HCT116 (cell line): ENCODE measurements around the gene PDE4D. TPM values are rescaled to one million over a fixed set of nuclear protein-coding genes. Genes with fewer than 3 reads are reported as not detected.
"Not testable (repeated sequence)": the region's sequence is repeated elsewhere in the genome, so short reads cannot be mapped to it uniquely, and the experiment has no call there.

ENCODE experiments used
- ATAC-seq: fragments of 200-7000 bp; cut with Tn5 transposase; 2 replicates; pipeline ENCODE4 v1.9.1; 2020; ENCODE audit warnings: mild to moderate bottlenecking, moderate library complexity
- BruUV-seq: library from RNA; stranded (reverse); fragments of 400-500 nt; replicated peaks from 2 replicates; lab custom pipeline; 2021; lab: Mats Ljungman, UMichigan
- CTCF ChIA-PET: fragments of 300-600 bp; sonication (Branson Sonifier 250); formaldehyde crosslinking; loops from one replicate; lab custom pipeline; 2021; ENCODE audit warnings: antibody characterized with exemption; lab: Charles Lee
- POLR2A ChIA-PET: fragments of 300-600, 350-600 bp; sonication (Branson Sonifier 250); formaldehyde crosslinking; loops from one replicate; lab custom pipeline; 2021; ENCODE audit warnings: antibody characterized with exemption; lab: Charles Lee
- RAD21 ChIA-PET, 2 experiments: fragments of 300-600 bp; sonication (Branson Sonifier 250); formaldehyde crosslinking; loops; one replicate each; lab custom pipeline; 2023; ENCODE audit warnings: low total read pairs in 2 of 2; ENCODE audit not compliant: uncharacterized antibody in 2 of 2, unreplicated experiment in 2 of 2, low non-redundant PET in 1 of 2; lab: Charles Lee
- DNase-seq: peaks from one replicate; pipeline ENCODE4 v3.0.0-alpha.2; 2010; ENCODE audit warnings: low read depth, low spot score
- H2AFZ ChIP-seq: fragments of 200-600 bp; shearing (Covaris generic), sonication (generic); 2 replicates; pipeline ENCODE4 v1.6.1; 2017; ENCODE audit warnings: low read depth, mixed run types, mixed read lengths, antibody characterized with exemption, low read length; ENCODE audit not compliant: poor library complexity, severe bottlenecking
- H3K27ac ChIP-seq: 2 replicates; pipeline ENCODE4 v1.5.1; 2012; ENCODE audit warnings: low read depth, low read length
- H3K27me3 ChIP-seq: fragments of 200-600 bp; sonication (generic); 2 replicates; pipeline ENCODE4 v1.6.1; 2016; ENCODE audit warnings: mixed run types, low read length, mixed read lengths; ENCODE audit not compliant: insufficient read depth
- H3K36me3 ChIP-seq, 2 experiments: fragments of 200-500 bp in 1 of 2; fragments of 200-600 bp in 1 of 2; sonication (Bioruptor generic) in 1 of 2; sonication (generic) in 1 of 2; 2 replicates each; pipeline versions ENCODE4 v1.5.1 to v1.6.1; 2014 to 2016; ENCODE audit warnings: low read length in 2 of 2, inconsistent platforms in 1 of 2, mixed read lengths in 1 of 2, mixed run types in 1 of 2; ENCODE audit not compliant: insufficient read depth in 2 of 2, control insufficient read depth in 1 of 2
- H3K4me1 ChIP-seq, 2 experiments: fragments of 200-600 bp in 1 of 2; sonication (generic) in 1 of 2; 2 replicates each; pipeline versions ENCODE4 v1.5.1 to v1.6.1; 2012 to 2017; ENCODE audit warnings: low read length in 2 of 2, inconsistent platforms in 1 of 2, mild to moderate bottlenecking in 1 of 2, mixed read lengths in 1 of 2, mixed run types in 1 of 2, moderate library complexity in 1 of 2; ENCODE audit not compliant: insufficient read depth in 2 of 2, control insufficient read depth in 1 of 2
- H3K4me2 ChIP-seq: fragments of 200-600 bp; sonication (generic); 2 replicates; pipeline ENCODE4 v1.6.1; 2017; ENCODE audit warnings: mixed run types, low read length, mixed read lengths
- H3K4me3 ChIP-seq, 2 experiments: fragments of 200-600 bp in 1 of 2; sonication (generic) in 1 of 2; replicated peaks in 1 of 2; 2 replicates each; pipeline ENCODE4 v1.5.1; 2011 to 2016; ENCODE audit warnings: low read length in 2 of 2, control low read depth in 1 of 2, low read depth in 1 of 2, mild to moderate bottlenecking in 1 of 2, mixed read lengths in 1 of 2, mixed run types in 1 of 2
- H3K79me2 ChIP-seq: fragments of 200-600 bp; sonication (generic); 2 replicates; pipeline ENCODE4 v1.6.1; 2017; ENCODE audit warnings: mild to moderate bottlenecking, mixed run types, low read length, moderate library complexity, mixed read lengths; ENCODE audit not compliant: insufficient read depth
- H3K9ac ChIP-seq: fragments of 200-600 bp; sonication (generic); 2 replicates; pipeline ENCODE4 v1.6.1; 2016; ENCODE audit warnings: low read length, mixed read lengths
- H3K9me2 ChIP-seq: fragments of 200-600 bp; sonication (generic), shearing (Covaris generic); 2 replicates; pipeline ENCODE4 v1.6.1; 2017; ENCODE audit warnings: mixed run types, mild to moderate bottlenecking, moderate library complexity; ENCODE audit not compliant: insufficient read depth
- H3K9me3 ChIP-seq, 2 experiments: fragments of 200-500 bp in 1 of 2; fragments of 200-600 bp in 1 of 2; sonication (Bioruptor generic) in 1 of 2; sonication (generic) in 1 of 2; 2 replicates each; pipeline ENCODE4 v1.6.1; 2014 to 2017; ENCODE audit warnings: low read length in 2 of 2, mixed read lengths in 2 of 2, inconsistent platforms in 1 of 2, low read depth in 1 of 2, mild to moderate bottlenecking in 1 of 2, mixed run types in 1 of 2, moderate library complexity in 1 of 2; ENCODE audit not compliant: control insufficient read depth in 1 of 2, insufficient read depth in 1 of 2
- H4K20me1 ChIP-seq: fragments of 200-600 bp; sonication (generic), shearing (Covaris generic); 2 replicates; pipeline ENCODE4 v1.6.1; 2017; ENCODE audit warnings: mixed run types, mild to moderate bottlenecking, moderate library complexity; ENCODE audit not compliant: insufficient read depth
- EZH2phosphoT487 ChIP-seq: fragments of 200-600 bp; IDR thresholded peaks from 2 replicates; pipeline ENCODE4 v1.6.1; 2018; ENCODE audit warnings: antibody characterized with exemption, borderline replicate concordance
- POLR2A ChIP-seq: IDR thresholded peaks from 2 replicates; pipeline ENCODE4 v1.7.0; 2011; ENCODE audit warnings: borderline replicate concordance; ENCODE audit not compliant: insufficient read depth, insufficient read length; ENCODE audit errors: extremely low read depth
- intact Hi-C: fragments of 100-400 bp; cut with micrococcal nuclease; formaldehyde crosslinking; loops from 2 replicates; pipeline ENCODE4 v1.10.0; 2022
- total RNA-seq: library from RNA; stranded (reverse); gene quantifications from one replicate; pipeline ENCODE4 v1.2.1, GENCODE V29; 2021; ENCODE audit not compliant: unreplicated experiment
- TF ChIP-seq, protein P1 (sequence below): IDR thresholded peaks from 2 replicates; pipeline ENCODE4 v1.6.1; 2011; ENCODE audit warnings: mild to moderate bottlenecking, low read length, moderate library complexity; ENCODE audit not compliant: insufficient replicate concordance; ENCODE audit errors: extremely low read depth

PDE4D gene
- total RNA-seq, 1 experiment from 2014 or later = 1.1 TPM

DNA sequence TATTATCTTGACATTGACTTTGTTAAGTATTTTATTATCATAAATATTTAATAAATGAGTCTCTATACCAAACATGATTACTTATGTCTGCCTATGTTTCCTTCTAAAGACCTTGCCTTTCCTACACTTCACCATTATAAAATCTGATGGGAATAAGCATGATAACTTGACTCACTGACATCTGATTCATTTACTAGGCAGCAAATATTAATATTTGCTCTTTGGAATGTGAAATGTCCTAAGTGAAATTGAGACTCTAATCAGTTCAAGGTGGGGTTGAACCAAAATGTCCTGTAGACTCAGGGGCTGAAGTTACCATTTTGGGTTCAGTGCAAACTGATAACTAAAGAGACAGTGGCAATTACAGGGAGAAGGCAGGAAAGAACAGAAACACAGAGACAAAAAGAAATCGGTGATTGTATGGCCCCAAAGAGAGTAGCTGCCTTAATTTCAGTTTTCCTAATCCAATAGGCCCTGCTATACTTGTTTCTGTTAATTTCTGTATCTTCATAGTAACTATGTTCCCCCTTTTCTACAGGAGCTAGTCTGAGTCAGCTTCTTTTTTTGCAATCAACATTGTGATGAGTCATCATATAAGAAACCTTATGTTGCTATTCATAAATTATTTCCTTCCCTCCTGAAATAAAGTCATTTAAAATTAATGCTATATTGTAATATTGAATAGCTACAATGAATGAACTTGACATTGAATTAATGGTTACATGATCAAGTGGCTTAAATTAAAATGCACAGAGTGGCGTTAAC is 296.8 kb downstream of the PDE4D start (continued):
- TF ChIP-seq, protein P1, sequence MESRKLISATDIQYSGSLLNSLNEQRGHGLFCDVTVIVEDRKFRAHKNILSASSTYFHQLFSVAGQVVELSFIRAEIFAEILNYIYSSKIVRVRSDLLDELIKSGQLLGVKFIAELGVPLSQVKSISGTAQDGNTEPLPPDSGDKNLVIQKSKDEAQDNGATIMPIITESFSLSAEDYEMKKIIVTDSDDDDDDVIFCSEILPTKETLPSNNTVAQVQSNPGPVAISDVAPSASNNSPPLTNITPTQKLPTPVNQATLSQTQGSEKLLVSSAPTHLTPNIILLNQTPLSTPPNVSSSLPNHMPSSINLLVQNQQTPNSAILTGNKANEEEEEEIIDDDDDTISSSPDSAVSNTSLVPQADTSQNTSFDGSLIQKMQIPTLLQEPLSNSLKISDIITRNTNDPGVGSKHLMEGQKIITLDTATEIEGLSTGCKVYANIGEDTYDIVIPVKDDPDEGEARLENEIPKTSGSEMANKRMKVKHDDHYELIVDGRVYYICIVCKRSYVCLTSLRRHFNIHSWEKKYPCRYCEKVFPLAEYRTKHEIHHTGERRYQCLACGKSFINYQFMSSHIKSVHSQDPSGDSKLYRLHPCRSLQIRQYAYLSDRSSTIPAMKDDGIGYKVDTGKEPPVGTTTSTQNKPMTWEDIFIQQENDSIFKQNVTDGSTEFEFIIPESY = no peak
- no peak for TF ChIP-seq EZH2phosphoT487
- no peak for TF ChIP-seq POLR2A

DNA sequence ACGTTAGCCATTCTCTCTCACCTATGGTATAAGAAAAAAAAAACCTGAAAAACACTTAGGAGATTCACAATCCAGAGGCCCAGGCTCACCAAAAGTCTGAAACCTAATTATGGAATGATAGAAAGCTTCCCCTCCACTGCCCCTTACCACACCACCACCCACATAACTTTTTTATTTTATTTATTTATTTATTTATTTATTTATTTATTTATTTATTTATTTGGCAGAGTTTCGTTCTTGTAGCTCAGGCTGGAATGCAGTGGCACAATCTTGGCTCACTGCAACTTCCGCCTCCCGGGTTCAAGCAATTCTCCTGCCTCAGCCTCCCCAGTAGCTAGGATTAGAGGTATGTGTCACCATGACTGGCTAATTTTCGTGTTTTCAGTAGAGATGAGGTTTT is 299.4 kb downstream of the PDE4D start:
- POLR2A ChIA-PET, H3K4me3 ChIP-seq, DNase-seq, H4K20me1 ChIP-seq, H3K27ac ChIP-seq, H2AFZ ChIP-seq, RAD21 ChIA-PET, H3K79me2 ChIP-seq, H3K9me3 ChIP-seq, BruUV-seq, H3K9ac ChIP-seq, H3K4me1 ChIP-seq, intact Hi-C loops, ATAC-seq, H3K36me3 ChIP-seq, H3K4me2 ChIP-seq, H3K9me2 ChIP-seq: not testable (repeated sequence)
- CTCF ChIA-PET = interaction anchor here (1.0 kb wide), 1 partner anchor 213 kb away, joined by 3 read pairs; no protein-coding TSS in a partner anchor
- H3K27me3 ChIP-seq = peaks cover 10% of the 10 kb centered on the region
